ENCODE results near the gene CALCB. TPM values are rescaled to one million over a fixed set of nuclear protein-coding genes. Genes with fewer than 3 reads are reported as not detected.
A peak's percentile ranks its signal among the peaks of the same experiment; 100 is the strongest.
"Not testable (repeated sequence)": the region's sequence is repeated elsewhere in the genome, so short reads cannot be mapped to it uniquely, and the experiment has no call there.

Gene CALCB
- total RNA-seq (10 to 100 TPM in 1 of 2 donors, 1 to 10 TPM in 1; 5.6 to 26.9 TPM), polyA plus RNA-seq (ENCODE audit: insufficient read length in 2 of 2) (10 to 100 TPM; 57.4 to 59.1 TPM)
- long read RNA-seq, donor 1, transcript CALCB-201 (5 exons, 1,070 nt), result major isoform, 55 of 62 reads
- long read RNA-seq, donor 1, partial matches to known transcripts, result 0 of 62 reads
- long read RNA-seq, donor 1, other reads (novel, unspliced or antisense), result 7 of 62 reads
- long read RNA-seq, donor 2, transcript CALCB-201 (5 exons, 1,070 nt), result major isoform, 23 of 43 reads
- long read RNA-seq, donor 2, partial matches to known transcripts, result 20 of 43 reads
- long read RNA-seq, donor 2, other reads (novel, unspliced or antisense), result 0 of 43 reads
- long read RNA-seq, donor 3, transcript CALCB-201 (5 exons, 1,070 nt), result major isoform, 16 of 16 reads
- long read RNA-seq, donor 3, partial matches to known transcripts, result 0 of 16 reads
- long read RNA-seq, donor 3, other reads (novel, unspliced or antisense), result 0 of 16 reads
- long read RNA-seq, donor 4, result 0 reads

GRCh38 chr11:15073361-15074205 lies at the start of gene CALCB:
TSS of gene CALCB (plus strand) at chr11:15073593. CDS start at chr11:15074719, 1,126 bp downstream.
- H3K27me3 ChIP-seq (ENCODE audit: control insufficient read depth, insufficient read depth, low read length), result peaks cover 37% of the 10 kb centered on the region
- DNase-seq (ENCODE audit: low read depth in 4 of 6, low spot score in 6 of 6), result peak in 4 of 6 donors; percentile 6 to 78 (median 36)

GRCh38 chr11:15027011-15027410 lies 46.4 kb upstream of the CALCB start:
- peaks cover 1% of the 10 kb centered on the region for H3K9me3 ChIP-seq (ENCODE audit: control insufficient read depth, insufficient read depth, low read length)
- 10% methylated on average over 1 of the region's 3 CpGs for WGBS (ENCODE audit: insufficient coverage)
- no peak for DNase-seq (ENCODE audit: low read depth in 4 of 6, low spot score in 6 of 6)
- no peaks in the 10 kb centered on the region for H3K27me3 ChIP-seq (ENCODE audit: control insufficient read depth, insufficient read depth, low read length)
- H3K4me3 ChIP-seq (ENCODE audit: low read depth, low read length), result no peak overlapping the region
- H3K36me3 ChIP-seq (ENCODE audit: control insufficient read depth, insufficient read depth, low read length), result no peaks in the 10 kb centered on the region
- H3K27ac ChIP-seq (ENCODE audit: low read depth, low read length), result no peak overlapping the region
- H3K4me1 ChIP-seq (ENCODE audit: control insufficient read depth, insufficient read depth, low read length), result no peaks in the 10 kb centered on the region

More at GRCh38 chr11:15073361-15074205, at the start of gene CALCB:
- Histone ChIP-seq H3K36me3 (ENCODE audit: control insufficient read depth, insufficient read depth, low read length) (no peaks in the 10 kb centered on the region), H3K27ac (ENCODE audit: low read depth, low read length) (no peak within 1 kb of the TSS), H3K9me3 (ENCODE audit: control insufficient read depth, insufficient read depth, low read length) (no peaks in the 10 kb centered on the region), H3K4me1 (ENCODE audit: control insufficient read depth, insufficient read depth, low read length) (peaks cover 26% of the 10 kb centered on the region), H3K4me3 (ENCODE audit: low read depth, low read length) (peak within 1 kb of the TSS; percentile 38)
- WGBS (ENCODE audit: insufficient coverage), result 0% methylated on average over 56 of the region's 60 CpGs

GRCh38 chr11:15027956-15028355 lies 45.4 kb upstream of the CALCB start:
- Histone ChIP-seq H3K4me3 (ENCODE audit: low read depth, low read length) (no peak overlapping the region), H3K4me1 (ENCODE audit: control insufficient read depth, insufficient read depth, low read length) (no peaks in the 10 kb centered on the region), H3K27me3 (ENCODE audit: control insufficient read depth, insufficient read depth, low read length) (no peaks in the 10 kb centered on the region), H3K9me3 (ENCODE audit: control insufficient read depth, insufficient read depth, low read length) (no peaks in the 10 kb centered on the region), H3K36me3 (ENCODE audit: control insufficient read depth, insufficient read depth, low read length) (no peaks in the 10 kb centered on the region), H3K27ac (ENCODE audit: low read depth, low read length) (no peak overlapping the region)
- WGBS (ENCODE audit: insufficient coverage), result 93% methylated on average over 2 of the region's 2 CpGs
- DNase-seq (ENCODE audit: low read depth in 4 of 6, low spot score in 6 of 6), result no peak

GRCh38 chr11:15028379-15028778 lies 45.0 kb upstream of the CALCB start:
- no peak for DNase-seq (ENCODE audit: low read depth in 4 of 6, low spot score in 6 of 6)

GRCh38 chr11:15031945-15032344 lies 41.4 kb upstream of the CALCB start:
- not testable (repeated sequence) for H3K27me3 ChIP-seq (ENCODE audit: control insufficient read depth, insufficient read depth, low read length); H3K36me3 ChIP-seq (ENCODE audit: control insufficient read depth, insufficient read depth, low read length); H3K9me3 ChIP-seq (ENCODE audit: control insufficient read depth, insufficient read depth, low read length); H3K4me1 ChIP-seq (ENCODE audit: control insufficient read depth, insufficient read depth, low read length); H3K4me3 ChIP-seq (ENCODE audit: low read depth, low read length); DNase-seq (ENCODE audit: low read depth in 4 of 6, low spot score in 6 of 6); H3K27ac ChIP-seq (ENCODE audit: low read depth, low read length)
- 100% methylated on average over 1 of the region's 4 CpGs for WGBS (ENCODE audit: insufficient coverage)

More at GRCh38 chr11:15028379-15028778, 45.0 kb upstream of the CALCB start:
- H3K27ac ChIP-seq (ENCODE audit: low read depth, low read length), result no peak overlapping the region
- H3K4me1 ChIP-seq (ENCODE audit: control insufficient read depth, insufficient read depth, low read length), result no peaks in the 10 kb centered on the region
- H3K9me3 ChIP-seq (ENCODE audit: control insufficient read depth, insufficient read depth, low read length), result no peaks in the 10 kb centered on the region
- H3K27me3 ChIP-seq (ENCODE audit: control insufficient read depth, insufficient read depth, low read length), result no peaks in the 10 kb centered on the region
- no peak overlapping the region for H3K4me3 ChIP-seq (ENCODE audit: low read depth, low read length)
- no peaks in the 10 kb centered on the region for H3K36me3 ChIP-seq (ENCODE audit: control insufficient read depth, insufficient read depth, low read length)

- H3K36me3 ChIP-seq (ENCODE audit: control insufficient read depth, insufficient read depth, low read length), result no peaks in the 10 kb centered on the region
- H3K27me3 ChIP-seq (ENCODE audit: control insufficient read depth, insufficient read depth, low read length), result peaks cover 2% of the 10 kb centered on the region
- WGBS (ENCODE audit: insufficient coverage), result 70% methylated on average over 4 of the region's 5 CpGs
- DNase-seq (ENCODE audit: low read depth in 4 of 6, low spot score in 6 of 6), result no peak
- H3K9me3 ChIP-seq (ENCODE audit: control insufficient read depth, insufficient read depth, low read length), result no peaks in the 10 kb centered on the region
- no peak overlapping the region for H3K4me3 ChIP-seq (ENCODE audit: low read depth, low read length)
- no peak overlapping the region for H3K27ac ChIP-seq (ENCODE audit: low read depth, low read length)
- H3K4me1 ChIP-seq (ENCODE audit: control insufficient read depth, insufficient read depth, low read length), result peaks cover 4% of the 10 kb centered on the region
Measured at GRCh38 chr11:15034687-15035267, 38.6 kb upstream of the CALCB start.

GRCh38 chr11:15035283-15035682 lies 38.1 kb upstream of the CALCB start:
- WGBS (ENCODE audit: insufficient coverage), result 55% methylated on average over 12 of the region's 12 CpGs
- DNase-seq (ENCODE audit: low read depth in 4 of 6, low spot score in 6 of 6), result no peak
- Histone ChIP-seq H3K27me3 (ENCODE audit: control insufficient read depth, insufficient read depth, low read length) (peaks cover 2% of the 10 kb centered on the region), H3K36me3 (ENCODE audit: control insufficient read depth, insufficient read depth, low read length) (no peaks in the 10 kb centered on the region), H3K27ac (ENCODE audit: low read depth, low read length) (no peak overlapping the region), H3K4me1 (ENCODE audit: control insufficient read depth, insufficient read depth, low read length) (peaks cover 4% of the 10 kb centered on the region), H3K9me3 (ENCODE audit: control insufficient read depth, insufficient read depth, low read length) (no peaks in the 10 kb centered on the region), H3K4me3 (ENCODE audit: low read depth, low read length) (no peak overlapping the region)

- Histone ChIP-seq H3K27me3 (ENCODE audit: control insufficient read depth, insufficient read depth, low read length) (peaks cover 2% of the 10 kb centered on the region), H3K9me3 (ENCODE audit: control insufficient read depth, insufficient read depth, low read length) (no peaks in the 10 kb centered on the region), H3K27ac (ENCODE audit: low read depth, low read length) (no peak overlapping the region), H3K4me3 (ENCODE audit: low read depth, low read length) (no peak overlapping the region), H3K36me3 (ENCODE audit: control insufficient read depth, insufficient read depth, low read length) (no peaks in the 10 kb centered on the region), H3K4me1 (ENCODE audit: control insufficient read depth, insufficient read depth, low read length) (peaks cover 4% of the 10 kb centered on the region)
- WGBS (ENCODE audit: insufficient coverage), result no CpG with 5 or more reads among the region's 2 CpGs
- DNase-seq (ENCODE audit: low read depth in 4 of 6, low spot score in 6 of 6), result peak in 1 of 6 donors; percentile 5
Measured at GRCh38 chr11:15038963-15039362, 34.4 kb upstream of the CALCB start.

GRCh38 chr11:15045209-15045608 lies 28.2 kb upstream of the CALCB start:
- no peak overlapping the region for H3K27ac ChIP-seq (ENCODE audit: low read depth, low read length)
- H3K4me3 ChIP-seq (ENCODE audit: low read depth, low read length), result no peak overlapping the region
- no peak for DNase-seq (ENCODE audit: low read depth in 4 of 6, low spot score in 6 of 6)
- H3K36me3 ChIP-seq (ENCODE audit: control insufficient read depth, insufficient read depth, low read length), result no peaks in the 10 kb centered on the region
- H3K27me3 ChIP-seq (ENCODE audit: control insufficient read depth, insufficient read depth, low read length), result no peaks in the 10 kb centered on the region
- H3K4me1 ChIP-seq (ENCODE audit: control insufficient read depth, insufficient read depth, low read length), result no peaks in the 10 kb centered on the region
- H3K9me3 ChIP-seq (ENCODE audit: control insufficient read depth, insufficient read depth, low read length), result no peaks in the 10 kb centered on the region

Measured in spinal cord (tissue), 10 donors.